K562 (cell line): ENCODE results near the gene HS6ST1. TPM values are rescaled to one million over a fixed set of nuclear protein-coding genes. Genes with fewer than 3 reads are reported as not detected.

ENCODE experiments used
- HNRNPL ChIP-seq: fragments of 200-400 bp; formaldehyde crosslinking; IDR thresholded peaks from 2 replicates; pipeline ENCODE4 v1.6.1; 2017; ENCODE audit warnings: low read depth, mild to moderate bottlenecking, low read length
- KAT2B ChIP-seq: IDR thresholded peaks from one replicate; pipeline ENCODE4 v1.6.1; 2012; ENCODE audit warnings: low read depth, mild to moderate bottlenecking, control low read depth, inconsistent platforms, low read length, moderate library complexity
- KDM5B ChIP-seq: fragments of 200-600 bp; sonication (generic); IDR thresholded peaks from 2 replicates; pipeline ENCODE4 v1.6.1; 2012; ENCODE audit warnings: low read depth, mild to moderate bottlenecking, moderate library complexity, low read length, control low read depth, inconsistent platforms; ENCODE audit not compliant: insufficient replicate concordance
- SMAD4 ChIP-seq: fragments of 250-450 bp; sonication (Bioruptor Pico); conservative IDR thresholded peaks from 2 replicates; pipeline ENCODE4 v1.8.0; 2021; ENCODE audit warnings: inconsistent platforms, mild to moderate bottlenecking, moderate library complexity
- ZBTB7A ChIP-seq: IDR thresholded peaks from 2 replicates; pipeline ENCODE4 v1.6.1; 2011; ENCODE audit warnings: low read depth, mild to moderate bottlenecking, low read length, moderate library complexity, borderline replicate concordance; ENCODE audit not compliant: control insufficient read depth
- ZFP1 ChIP-seq: fragments of 450-650 bp; formaldehyde crosslinking; IDR thresholded peaks from 2 replicates; pipeline ENCODE4 v1.4.0; 2020; ENCODE audit warnings: mild to moderate bottlenecking, mixed read lengths
- polyA plus RNA-seq, 8 experiments: library from polyadenylated mRNA; depleted of rRNA in 4 of 8; stranded (reverse) in 5 of 8; unstranded in 3 of 8; fragments of >200 nt; fragmentation: Nextera tagmentation in 2 of 8; fragmentation: Illumina TruSeq in 1 of 8; extraction: Ambion mirVana in 2 of 8; extraction: Trizol in 1 of 8; gene quantifications; 2 replicates each; pipeline versions ENCODE4 v1.2.1 to v1.2.3, GENCODE V29; 2011 to 2014; ENCODE audit warnings: inconsistent platforms in 1 of 8, missing spikeins in 1 of 8
- total RNA-seq, 7 experiments: library from RNA; depleted of rRNA in 6 of 7; stranded (reverse); fragments of >200 nt in 6 of 7; fragmentation: Illumina TruSeq in 2 of 7; extraction: Trizol in 2 of 7; gene quantifications; 2 replicates each; pipeline versions ENCODE4 v1.2.1 to v1.2.3, GENCODE V29; 2011 to 2021; ENCODE audit warnings: low replicate concordance in 1 of 7
- TF ChIP-seq, protein P1 (sequence below), 2 experiments: fragments of 450-650 bp; formaldehyde crosslinking in 1 of 2; IDR thresholded peaks; 2 replicates each; pipeline versions ENCODE4 v1.4.0 to v1.6.1; 2014 to 2020; ENCODE audit warnings: mild to moderate bottlenecking in 2 of 2, borderline replicate concordance in 1 of 2, low read depth in 1 of 2
- TF ChIP-seq, protein P2 (sequence below): fragments of 450-650 bp; IDR thresholded peaks from 2 replicates; pipeline ENCODE4 v1.6.1; 2016
- TF ChIP-seq, protein P3 (sequence below): sonication (generic); formaldehyde crosslinking; IDR thresholded peaks from 2 replicates; pipeline ENCODE4 v1.8.0; 2022; ENCODE audit warnings: mild to moderate bottlenecking, missing genetic modification reagents
- TF ChIP-seq, protein P4 (sequence below): fragments of 450-650 bp; IDR thresholded peaks from 2 replicates; pipeline ENCODE4 v1.6.1; 2016; ENCODE audit warnings: borderline replicate concordance

HS6ST1 gene
- total and polyA plus RNA-seq, 9 of the 15 experiments (the other 6 are each of a cell fraction or from before 2014, with no cell fraction given): 0.06 to 7.4 (median 3.8) TPM

DNA sequence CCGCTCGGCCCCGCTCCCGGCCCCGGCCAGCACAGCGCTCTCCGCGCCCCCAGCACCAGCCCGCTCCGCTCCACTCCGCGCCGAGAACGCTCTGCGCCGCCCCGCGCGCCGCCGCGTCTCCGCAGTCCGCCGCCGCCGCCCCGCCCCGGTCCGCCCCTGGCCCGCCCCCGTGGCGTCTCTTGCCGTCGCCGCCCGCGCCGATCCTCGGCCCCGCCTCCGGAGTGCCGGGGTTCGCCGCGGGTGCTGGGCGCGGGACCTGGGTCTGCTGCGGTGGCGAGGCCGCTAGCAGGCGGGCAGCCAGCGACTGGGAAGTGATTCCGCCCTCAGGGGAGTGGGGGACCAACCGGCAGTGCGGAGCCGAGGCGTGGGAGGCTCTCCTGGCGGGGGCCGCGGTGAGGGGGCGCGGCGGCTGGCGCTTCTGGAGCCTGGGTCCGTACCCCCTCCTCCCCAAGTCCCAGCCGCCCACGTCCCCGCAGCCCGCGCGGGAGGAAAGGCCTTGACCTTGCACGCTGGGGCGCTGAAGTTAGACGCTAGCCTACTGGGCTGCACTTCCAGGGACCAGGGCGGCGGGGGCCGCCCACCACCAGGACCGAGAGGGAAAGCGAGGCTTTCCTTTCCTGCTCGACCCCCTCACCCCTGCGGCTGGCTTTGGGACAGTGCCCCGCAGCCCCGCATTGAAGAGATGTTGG lies at the start of gene HS6ST1 (continued):
- TF ChIP-seq, protein P1, sequence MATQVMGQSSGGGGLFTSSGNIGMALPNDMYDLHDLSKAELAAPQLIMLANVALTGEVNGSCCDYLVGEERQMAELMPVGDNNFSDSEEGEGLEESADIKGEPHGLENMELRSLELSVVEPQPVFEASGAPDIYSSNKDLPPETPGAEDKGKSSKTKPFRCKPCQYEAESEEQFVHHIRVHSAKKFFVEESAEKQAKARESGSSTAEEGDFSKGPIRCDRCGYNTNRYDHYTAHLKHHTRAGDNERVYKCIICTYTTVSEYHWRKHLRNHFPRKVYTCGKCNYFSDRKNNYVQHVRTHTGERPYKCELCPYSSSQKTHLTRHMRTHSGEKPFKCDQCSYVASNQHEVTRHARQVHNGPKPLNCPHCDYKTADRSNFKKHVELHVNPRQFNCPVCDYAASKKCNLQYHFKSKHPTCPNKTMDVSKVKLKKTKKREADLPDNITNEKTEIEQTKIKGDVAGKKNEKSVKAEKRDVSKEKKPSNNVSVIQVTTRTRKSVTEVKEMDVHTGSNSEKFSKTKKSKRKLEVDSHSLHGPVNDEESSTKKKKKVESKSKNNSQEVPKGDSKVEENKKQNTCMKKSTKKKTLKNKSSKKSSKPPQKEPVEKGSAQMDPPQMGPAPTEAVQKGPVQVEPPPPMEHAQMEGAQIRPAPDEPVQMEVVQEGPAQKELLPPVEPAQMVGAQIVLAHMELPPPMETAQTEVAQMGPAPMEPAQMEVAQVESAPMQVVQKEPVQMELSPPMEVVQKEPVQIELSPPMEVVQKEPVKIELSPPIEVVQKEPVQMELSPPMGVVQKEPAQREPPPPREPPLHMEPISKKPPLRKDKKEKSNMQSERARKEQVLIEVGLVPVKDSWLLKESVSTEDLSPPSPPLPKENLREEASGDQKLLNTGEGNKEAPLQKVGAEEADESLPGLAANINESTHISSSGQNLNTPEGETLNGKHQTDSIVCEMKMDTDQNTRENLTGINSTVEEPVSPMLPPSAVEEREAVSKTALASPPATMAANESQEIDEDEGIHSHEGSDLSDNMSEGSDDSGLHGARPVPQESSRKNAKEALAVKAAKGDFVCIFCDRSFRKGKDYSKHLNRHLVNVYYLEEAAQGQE (IDR thresholded peaks at IDR 0.05; ENCODE audit: borderline replicate concordance): no peak
- TF ChIP-seq, protein P1 (CRISPR knock-in tag; IDR thresholded peaks at IDR 0.05; ENCODE audit: low read depth): no peak
- TF ChIP-seq, protein P2, sequence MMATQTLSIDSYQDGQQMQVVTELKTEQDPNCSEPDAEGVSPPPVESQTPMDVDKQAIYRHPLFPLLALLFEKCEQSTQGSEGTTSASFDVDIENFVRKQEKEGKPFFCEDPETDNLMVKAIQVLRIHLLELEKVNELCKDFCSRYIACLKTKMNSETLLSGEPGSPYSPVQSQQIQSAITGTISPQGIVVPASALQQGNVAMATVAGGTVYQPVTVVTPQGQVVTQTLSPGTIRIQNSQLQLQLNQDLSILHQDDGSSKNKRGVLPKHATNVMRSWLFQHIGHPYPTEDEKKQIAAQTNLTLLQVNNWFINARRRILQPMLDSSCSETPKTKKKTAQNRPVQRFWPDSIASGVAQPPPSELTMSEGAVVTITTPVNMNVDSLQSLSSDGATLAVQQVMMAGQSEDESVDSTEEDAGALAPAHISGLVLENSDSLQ: no peak
- TF ChIP-seq, protein P3, sequence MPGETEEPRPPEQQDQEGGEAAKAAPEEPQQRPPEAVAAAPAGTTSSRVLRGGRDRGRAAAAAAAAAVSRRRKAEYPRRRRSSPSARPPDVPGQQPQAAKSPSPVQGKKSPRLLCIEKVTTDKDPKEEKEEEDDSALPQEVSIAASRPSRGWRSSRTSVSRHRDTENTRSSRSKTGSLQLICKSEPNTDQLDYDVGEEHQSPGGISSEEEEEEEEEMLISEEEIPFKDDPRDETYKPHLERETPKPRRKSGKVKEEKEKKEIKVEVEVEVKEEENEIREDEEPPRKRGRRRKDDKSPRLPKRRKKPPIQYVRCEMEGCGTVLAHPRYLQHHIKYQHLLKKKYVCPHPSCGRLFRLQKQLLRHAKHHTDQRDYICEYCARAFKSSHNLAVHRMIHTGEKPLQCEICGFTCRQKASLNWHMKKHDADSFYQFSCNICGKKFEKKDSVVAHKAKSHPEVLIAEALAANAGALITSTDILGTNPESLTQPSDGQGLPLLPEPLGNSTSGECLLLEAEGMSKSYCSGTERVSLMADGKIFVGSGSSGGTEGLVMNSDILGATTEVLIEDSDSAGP (CRISPR knock-in tag): no peak
- TF ChIP-seq SMAD4 (CRISPR knock-in tag) (peak; percentile 53), HNRNPL (no peak), KDM5B (no peak), ZFP1 (CRISPR knock-in tag) (no peak), ZBTB7A (peak; percentile 48; the same call in 1 of the 2 replicates), KAT2B (no peak)
- TF ChIP-seq, protein P4, sequence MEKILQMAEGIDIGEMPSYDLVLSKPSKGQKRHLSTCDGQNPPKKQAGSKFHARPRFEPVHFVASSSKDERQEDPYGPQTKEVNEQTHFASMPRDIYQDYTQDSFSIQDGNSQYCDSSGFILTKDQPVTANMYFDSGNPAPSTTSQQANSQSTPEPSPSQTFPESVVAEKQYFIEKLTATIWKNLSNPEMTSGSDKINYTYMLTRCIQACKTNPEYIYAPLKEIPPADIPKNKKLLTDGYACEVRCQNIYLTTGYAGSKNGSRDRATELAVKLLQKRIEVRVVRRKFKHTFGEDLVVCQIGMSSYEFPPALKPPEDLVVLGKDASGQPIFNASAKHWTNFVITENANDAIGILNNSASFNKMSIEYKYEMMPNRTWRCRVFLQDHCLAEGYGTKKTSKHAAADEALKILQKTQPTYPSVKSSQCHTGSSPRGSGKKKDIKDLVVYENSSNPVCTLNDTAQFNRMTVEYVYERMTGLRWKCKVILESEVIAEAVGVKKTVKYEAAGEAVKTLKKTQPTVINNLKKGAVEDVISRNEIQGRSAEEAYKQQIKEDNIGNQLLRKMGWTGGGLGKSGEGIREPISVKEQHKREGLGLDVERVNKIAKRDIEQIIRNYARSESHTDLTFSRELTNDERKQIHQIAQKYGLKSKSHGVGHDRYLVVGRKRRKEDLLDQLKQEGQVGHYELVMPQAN: no peak
